ENCODE data around the gene NLN.

NLN gene

DNA sequence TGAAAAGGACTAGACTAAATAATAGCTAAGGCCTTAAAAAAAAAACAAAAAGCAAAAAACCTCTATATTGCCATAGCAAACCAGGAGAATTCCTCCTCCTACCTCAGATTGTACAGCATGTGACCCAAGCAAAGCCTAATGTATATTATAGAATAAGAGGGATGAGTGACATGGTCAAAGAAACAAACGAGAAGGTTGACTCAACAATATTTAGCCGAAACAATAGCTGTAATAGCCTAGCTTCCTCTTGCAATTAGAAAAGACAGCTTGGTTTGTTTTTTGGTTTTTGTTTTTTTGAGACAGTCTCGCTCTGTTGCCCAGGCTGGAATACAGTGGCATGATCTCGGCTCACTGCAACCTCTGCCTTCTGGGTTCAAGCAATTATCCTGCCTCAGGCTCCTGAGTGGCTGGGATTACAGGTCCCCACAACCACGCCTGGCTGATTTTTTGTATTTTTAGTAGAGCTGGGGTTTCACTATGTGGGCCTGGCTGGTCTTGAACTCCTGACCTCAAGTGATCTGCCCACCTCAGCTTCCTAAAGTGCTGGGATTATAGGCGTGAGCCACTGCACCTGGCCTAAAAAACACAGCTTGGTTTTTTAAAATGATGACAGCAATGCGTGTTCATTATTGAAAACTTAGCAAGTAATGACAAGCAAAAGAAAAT is 5.6 kb downstream of the NLN start:
- TF ChIP-seq ZNF501 (tag by site-specific recombination; IDR thresholded peaks at IDR 0.05), result no peak
- no peak for TF ChIP-seq KLF1 (tag by site-specific recombination; IDR thresholded peaks at IDR 0.05)
- TF ChIP-seq ZNF366 (tag by site-specific recombination; conservative IDR thresholded peaks at IDR 0.05), result no peak
- no peak for TF ChIP-seq PRDM1 (tag by site-specific recombination; IDR thresholded peaks at IDR 0.05)
- TF ChIP-seq SP2 (tag by site-specific recombination; IDR thresholded peaks at IDR 0.05), result no peak
- TF ChIP-seq ZBTB7A (tag by site-specific recombination; IDR thresholded peaks at IDR 0.05; ENCODE audit: low read depth), result no peak
- TF ChIP-seq ZNF292 (tag by site-specific recombination; IDR thresholded peaks at IDR 0.05; ENCODE audit: borderline replicate concordance, low read depth), result no peak
- TF ChIP-seq, protein P1, sequence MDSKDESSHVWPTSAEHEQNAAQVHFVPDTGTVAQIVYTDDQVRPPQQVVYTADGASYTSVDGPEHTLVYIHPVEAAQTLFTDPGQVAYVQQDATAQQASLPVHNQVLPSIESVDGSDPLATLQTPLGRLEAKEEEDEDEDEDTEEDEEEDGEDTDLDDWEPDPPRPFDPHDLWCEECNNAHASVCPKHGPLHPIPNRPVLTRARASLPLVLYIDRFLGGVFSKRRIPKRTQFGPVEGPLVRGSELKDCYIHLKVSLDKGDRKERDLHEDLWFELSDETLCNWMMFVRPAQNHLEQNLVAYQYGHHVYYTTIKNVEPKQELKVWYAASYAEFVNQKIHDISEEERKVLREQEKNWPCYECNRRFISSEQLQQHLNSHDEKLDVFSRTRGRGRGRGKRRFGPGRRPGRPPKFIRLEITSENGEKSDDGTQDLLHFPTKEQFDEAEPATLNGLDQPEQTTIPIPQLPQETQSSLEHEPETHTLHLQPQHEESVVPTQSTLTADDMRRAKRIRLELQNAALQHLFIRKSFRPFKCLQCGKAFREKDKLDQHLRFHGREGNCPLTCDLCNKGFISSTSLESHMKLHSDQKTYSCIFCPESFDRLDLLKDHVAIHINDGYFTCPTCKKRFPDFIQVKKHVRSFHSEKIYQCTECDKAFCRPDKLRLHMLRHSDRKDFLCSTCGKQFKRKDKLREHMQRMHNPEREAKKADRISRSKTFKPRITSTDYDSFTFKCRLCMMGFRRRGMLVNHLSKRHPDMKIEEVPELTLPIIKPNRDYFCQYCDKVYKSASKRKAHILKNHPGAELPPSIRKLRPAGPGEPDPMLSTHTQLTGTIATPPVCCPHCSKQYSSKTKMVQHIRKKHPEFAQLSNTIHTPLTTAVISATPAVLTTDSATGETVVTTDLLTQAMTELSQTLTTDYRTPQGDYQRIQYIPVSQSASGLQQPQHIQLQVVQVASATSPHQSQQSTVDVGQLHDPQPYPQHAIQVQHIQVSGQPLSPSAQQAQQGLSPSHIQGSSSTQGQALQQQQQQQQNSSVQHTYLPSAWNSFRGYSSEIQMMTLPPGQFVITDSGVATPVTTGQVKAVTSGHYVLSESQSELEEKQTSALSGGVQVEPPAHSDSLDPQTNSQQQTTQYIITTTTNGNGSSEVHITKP (tag by site-specific recombination; IDR thresholded peaks at IDR 0.05), result no peak
- no peak for TF ChIP-seq ZNF37A (tag by site-specific recombination; IDR thresholded peaks at IDR 0.05)
- TF ChIP-seq BCL11A (tag by site-specific recombination; IDR thresholded peaks at IDR 0.05; ENCODE audit: low read depth), result no peak
- TF ChIP-seq, protein P2, sequence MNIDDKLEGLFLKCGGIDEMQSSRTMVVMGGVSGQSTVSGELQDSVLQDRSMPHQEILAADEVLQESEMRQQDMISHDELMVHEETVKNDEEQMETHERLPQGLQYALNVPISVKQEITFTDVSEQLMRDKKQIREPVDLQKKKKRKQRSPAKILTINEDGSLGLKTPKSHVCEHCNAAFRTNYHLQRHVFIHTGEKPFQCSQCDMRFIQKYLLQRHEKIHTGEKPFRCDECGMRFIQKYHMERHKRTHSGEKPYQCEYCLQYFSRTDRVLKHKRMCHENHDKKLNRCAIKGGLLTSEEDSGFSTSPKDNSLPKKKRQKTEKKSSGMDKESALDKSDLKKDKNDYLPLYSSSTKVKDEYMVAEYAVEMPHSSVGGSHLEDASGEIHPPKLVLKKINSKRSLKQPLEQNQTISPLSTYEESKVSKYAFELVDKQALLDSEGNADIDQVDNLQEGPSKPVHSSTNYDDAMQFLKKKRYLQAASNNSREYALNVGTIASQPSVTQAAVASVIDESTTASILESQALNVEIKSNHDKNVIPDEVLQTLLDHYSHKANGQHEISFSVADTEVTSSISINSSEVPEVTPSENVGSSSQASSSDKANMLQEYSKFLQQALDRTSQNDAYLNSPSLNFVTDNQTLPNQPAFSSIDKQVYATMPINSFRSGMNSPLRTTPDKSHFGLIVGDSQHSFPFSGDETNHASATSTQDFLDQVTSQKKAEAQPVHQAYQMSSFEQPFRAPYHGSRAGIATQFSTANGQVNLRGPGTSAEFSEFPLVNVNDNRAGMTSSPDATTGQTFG (tag by site-specific recombination; IDR thresholded peaks at IDR 0.05; ENCODE audit: borderline replicate concordance), result no peak
- TF ChIP-seq REPIN1 (tag by site-specific recombination; IDR thresholded peaks at IDR 0.05; ENCODE audit: low read depth), result no peak
- no peak for TF ChIP-seq YY2 (tag by site-specific recombination; IDR thresholded peaks at IDR 0.05)
- TF ChIP-seq GLI2 (tag by site-specific recombination; IDR thresholded peaks at IDR 0.05; ENCODE audit: borderline replicate concordance, low read depth), result no peak
- ChIA-PET CTCF (interaction anchor here (0.9 to 4.3 kb wide), 2 partner anchors 14 to 21 kb away, joined by 3 to 14 read pairs; no protein-coding TSS in a partner anchor), POLR2A (no interaction called here)
- H3K4me1 ChIP-seq (ENCODE audit: control insufficient read depth, insufficient read depth, low read length), result no peaks in the 10 kb centered on the region
- no peak overlapping the region for H3K4me3 ChIP-seq (ENCODE audit: low read depth, low read length)
- no peak overlapping the region for H3K27ac ChIP-seq (ENCODE audit: extremely low read depth, low read depth, low read length)
- H3K36me3 ChIP-seq (ENCODE audit: control insufficient read depth in 2 of 2, insufficient read depth in 1 of 2, low read length in 2 of 2), result no peaks in the 10 kb centered on the region; a peak in 1 of 3 replicates
- no peaks in the 10 kb centered on the region for H3K9me3 ChIP-seq (ENCODE audit: control insufficient read depth, insufficient read depth, low read depth, low read length)

DNA sequence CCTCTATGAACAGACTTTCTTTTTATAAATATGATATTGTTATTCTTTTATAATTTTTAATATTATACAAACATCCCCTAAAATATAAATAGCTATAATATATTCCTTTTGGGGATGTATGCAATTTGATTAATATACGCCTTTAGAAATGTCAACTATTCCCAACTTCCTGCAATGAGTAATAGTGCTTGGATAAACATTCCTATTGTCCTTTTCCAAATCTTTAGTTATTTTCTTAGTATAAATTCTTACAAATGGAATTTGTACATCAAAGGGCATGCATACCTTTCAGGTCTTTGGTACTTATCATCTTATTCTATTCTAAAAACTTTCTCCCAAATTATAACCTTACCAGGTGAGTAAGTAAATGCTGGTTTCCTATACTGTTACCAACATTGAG is 6.2 kb downstream of the NLN start:
- Histone ChIP-seq H3K27ac (ENCODE audit: extremely low read depth, low read depth, low read length) (no peak overlapping the region), H3K9me3 (ENCODE audit: control insufficient read depth, insufficient read depth, low read depth, low read length) (no peaks in the 10 kb centered on the region), H3K4me3 (ENCODE audit: low read depth, low read length) (no peak overlapping the region), H3K4me1 (ENCODE audit: control insufficient read depth, insufficient read depth, low read length) (no peaks in the 10 kb centered on the region), H3K36me3 (ENCODE audit: control insufficient read depth in 2 of 2, insufficient read depth in 1 of 2, low read length in 2 of 2) (no peaks in the 10 kb centered on the region; a peak in 1 of 3 replicates)
- ChIA-PET CTCF (interaction anchor here (0.9 to 4.3 kb wide), 2 partner anchors 14 to 21 kb away, joined by 3 to 14 read pairs; no protein-coding TSS in a partner anchor), POLR2A (no interaction called here)
- TF ChIP-seq, protein P3, sequence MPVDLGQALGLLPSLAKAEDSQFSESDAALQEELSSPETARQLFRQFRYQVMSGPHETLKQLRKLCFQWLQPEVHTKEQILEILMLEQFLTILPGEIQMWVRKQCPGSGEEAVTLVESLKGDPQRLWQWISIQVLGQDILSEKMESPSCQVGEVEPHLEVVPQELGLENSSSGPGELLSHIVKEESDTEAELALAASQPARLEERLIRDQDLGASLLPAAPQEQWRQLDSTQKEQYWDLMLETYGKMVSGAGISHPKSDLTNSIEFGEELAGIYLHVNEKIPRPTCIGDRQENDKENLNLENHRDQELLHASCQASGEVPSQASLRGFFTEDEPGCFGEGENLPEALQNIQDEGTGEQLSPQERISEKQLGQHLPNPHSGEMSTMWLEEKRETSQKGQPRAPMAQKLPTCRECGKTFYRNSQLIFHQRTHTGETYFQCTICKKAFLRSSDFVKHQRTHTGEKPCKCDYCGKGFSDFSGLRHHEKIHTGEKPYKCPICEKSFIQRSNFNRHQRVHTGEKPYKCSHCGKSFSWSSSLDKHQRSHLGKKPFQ (tag by site-specific recombination; IDR thresholded peaks at IDR 0.05), result no peak
- TF ChIP-seq ZNF19 (tag by site-specific recombination; IDR thresholded peaks at IDR 0.05; ENCODE audit: low read depth), result no peak
- no peak for TF ChIP-seq ZFHX2 (tag by site-specific recombination; conservative IDR thresholded peaks at IDR 0.05)
- TF ChIP-seq ZNF214 (tag by site-specific recombination; IDR thresholded peaks at IDR 0.05; ENCODE audit: borderline replicate concordance), result no peak
- TF ChIP-seq ZNF423 (tag by site-specific recombination; IDR thresholded peaks at IDR 0.05), result no peak
- TF ChIP-seq SP7 (tag by site-specific recombination; IDR thresholded peaks at IDR 0.05), result no peak
- TF ChIP-seq ZNF776 (tag by site-specific recombination; IDR thresholded peaks at IDR 0.05; ENCODE audit: borderline replicate concordance), result no peak
- TF ChIP-seq ZNF600 (tag by site-specific recombination; IDR thresholded peaks at IDR 0.05), result no peak
- no peak for TF ChIP-seq ZNF350 (tag by site-specific recombination; IDR thresholded peaks at IDR 0.05)
- TF ChIP-seq ZNF324 (tag by site-specific recombination; IDR thresholded peaks at IDR 0.05), result no peak
- TF ChIP-seq ZNF138 (tag by site-specific recombination; IDR thresholded peaks at IDR 0.05; ENCODE audit: borderline replicate concordance), result no peak
- no peak for TF ChIP-seq ZNF624 (tag by site-specific recombination; IDR thresholded peaks at IDR 0.05)
- TF ChIP-seq ZNF792 (tag by site-specific recombination; IDR thresholded peaks at IDR 0.05), result no peak
- no peak for TF ChIP-seq ZBTB21 (tag by site-specific recombination; IDR thresholded peaks at IDR 0.05)
